ENCODE results near the gene ZBTB7A.

DNA sequence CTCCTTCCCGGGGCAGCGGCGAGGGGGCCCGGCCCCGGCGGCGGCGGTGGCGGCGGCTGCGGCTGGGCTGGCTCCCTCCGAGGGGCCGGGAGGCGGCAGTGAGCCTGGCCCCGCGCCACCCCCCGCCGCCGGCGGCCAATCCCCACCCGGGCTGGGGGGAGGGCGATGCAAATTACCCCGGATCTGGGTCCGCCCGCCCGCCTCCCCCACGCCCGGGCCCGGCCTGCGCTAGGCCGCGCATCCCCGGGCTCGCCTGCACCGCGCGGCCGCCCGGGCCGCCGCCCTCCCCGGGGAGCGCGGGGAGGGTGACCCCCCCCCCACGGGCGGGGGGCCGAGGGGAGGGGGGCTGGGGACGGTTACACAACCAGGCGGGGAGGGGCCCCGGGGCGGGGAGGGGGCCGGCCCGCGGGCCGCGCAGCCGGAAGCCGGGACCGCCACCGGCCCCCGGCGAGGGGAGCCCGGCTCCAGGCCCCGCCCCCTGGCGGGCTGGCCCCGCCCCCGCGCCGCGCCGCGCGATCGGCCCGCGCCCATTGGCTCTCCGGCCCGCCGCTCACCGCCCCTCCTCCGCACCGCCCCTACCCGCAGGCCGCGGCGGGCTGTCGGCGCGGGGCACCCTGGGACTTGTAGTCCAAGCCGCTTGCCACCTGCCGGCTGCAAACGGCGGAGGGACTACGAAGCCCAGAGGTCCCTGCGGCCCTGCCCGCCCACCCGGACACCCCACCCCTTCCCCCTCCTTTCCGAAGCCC is 1.1 kb downstream of the ZBTB7A start:
- TF ChIP-seq CTCF (IDR thresholded peaks at IDR 0.05) (no peak), ZNF423 (CRISPR knock-in tag; IDR thresholded peaks at IDR 0.05) (no peak), ZNF263 (CRISPR knock-in tag; IDR thresholded peaks at IDR 0.05; ENCODE audit: low read depth) (no peak), FOXP4 (CRISPR knock-in tag; IDR thresholded peaks at IDR 0.05) (no peak), ZBTB21 (CRISPR knock-in tag; IDR thresholded peaks at IDR 0.05; ENCODE audit: borderline replicate concordance) (no peak)
- TF ChIP-seq, protein P1, sequence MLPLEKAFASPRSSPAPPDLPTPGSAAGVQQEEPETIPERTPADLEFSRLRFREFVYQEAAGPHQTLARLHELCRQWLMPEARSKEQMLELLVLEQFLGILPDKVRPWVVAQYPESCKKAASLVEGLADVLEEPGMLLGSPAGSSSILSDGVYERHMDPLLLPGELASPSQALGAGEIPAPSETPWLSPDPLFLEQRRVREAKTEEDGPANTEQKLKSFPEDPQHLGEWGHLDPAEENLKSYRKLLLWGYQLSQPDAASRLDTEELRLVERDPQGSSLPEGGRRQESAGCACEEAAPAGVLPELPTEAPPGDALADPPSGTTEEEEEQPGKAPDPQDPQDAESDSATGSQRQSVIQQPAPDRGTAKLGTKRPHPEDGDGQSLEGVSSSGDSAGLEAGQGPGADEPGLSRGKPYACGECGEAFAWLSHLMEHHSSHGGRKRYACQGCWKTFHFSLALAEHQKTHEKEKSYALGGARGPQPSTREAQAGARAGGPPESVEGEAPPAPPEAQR (CRISPR knock-in tag; IDR thresholded peaks at IDR 0.05) = no peak
- TF ChIP-seq, protein P2, sequence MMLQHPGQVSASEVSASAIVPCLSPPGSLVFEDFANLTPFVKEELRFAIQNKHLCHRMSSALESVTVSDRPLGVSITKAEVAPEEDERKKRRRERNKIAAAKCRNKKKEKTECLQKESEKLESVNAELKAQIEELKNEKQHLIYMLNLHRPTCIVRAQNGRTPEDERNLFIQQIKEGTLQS (CRISPR knock-in tag; conservative IDR thresholded peaks at IDR 0.05) = no peak
